Measurements from ENCODE around the gene TSPAN18.

The TSPAN18 gene

DNA sequence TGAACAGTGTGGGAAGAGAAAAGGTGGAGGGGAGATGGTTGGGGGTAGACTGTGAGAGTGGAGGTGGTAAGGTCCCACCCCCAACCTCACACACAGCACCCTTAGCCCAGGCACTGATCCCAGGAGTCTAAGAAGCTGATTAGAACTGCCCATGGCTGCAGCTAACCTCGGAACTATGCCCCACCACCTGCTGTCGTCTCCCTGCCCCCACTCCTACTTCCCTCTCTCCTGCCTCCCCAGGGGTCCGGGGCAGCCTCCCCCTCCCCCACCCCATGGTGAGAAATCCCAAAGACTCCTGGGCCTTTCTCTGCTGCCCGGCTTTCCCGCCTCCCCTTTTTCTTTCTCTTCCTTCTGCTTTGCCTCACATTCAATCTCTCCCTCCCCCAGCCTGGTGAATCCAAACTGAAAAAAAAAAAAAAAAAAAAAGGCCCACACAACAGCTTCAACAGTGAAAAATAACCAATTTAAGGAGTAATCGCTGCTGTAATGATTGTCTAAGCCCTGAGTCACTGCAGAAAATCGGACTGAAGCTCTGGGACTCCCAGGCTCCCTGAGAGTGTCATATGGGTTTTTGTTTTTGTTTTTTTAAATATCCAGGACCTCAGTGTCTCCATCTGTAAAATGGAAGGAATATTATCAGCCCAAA, 233.6 kb downstream of the TSPAN18 start:
- TF ChIP-seq, protein P1, sequence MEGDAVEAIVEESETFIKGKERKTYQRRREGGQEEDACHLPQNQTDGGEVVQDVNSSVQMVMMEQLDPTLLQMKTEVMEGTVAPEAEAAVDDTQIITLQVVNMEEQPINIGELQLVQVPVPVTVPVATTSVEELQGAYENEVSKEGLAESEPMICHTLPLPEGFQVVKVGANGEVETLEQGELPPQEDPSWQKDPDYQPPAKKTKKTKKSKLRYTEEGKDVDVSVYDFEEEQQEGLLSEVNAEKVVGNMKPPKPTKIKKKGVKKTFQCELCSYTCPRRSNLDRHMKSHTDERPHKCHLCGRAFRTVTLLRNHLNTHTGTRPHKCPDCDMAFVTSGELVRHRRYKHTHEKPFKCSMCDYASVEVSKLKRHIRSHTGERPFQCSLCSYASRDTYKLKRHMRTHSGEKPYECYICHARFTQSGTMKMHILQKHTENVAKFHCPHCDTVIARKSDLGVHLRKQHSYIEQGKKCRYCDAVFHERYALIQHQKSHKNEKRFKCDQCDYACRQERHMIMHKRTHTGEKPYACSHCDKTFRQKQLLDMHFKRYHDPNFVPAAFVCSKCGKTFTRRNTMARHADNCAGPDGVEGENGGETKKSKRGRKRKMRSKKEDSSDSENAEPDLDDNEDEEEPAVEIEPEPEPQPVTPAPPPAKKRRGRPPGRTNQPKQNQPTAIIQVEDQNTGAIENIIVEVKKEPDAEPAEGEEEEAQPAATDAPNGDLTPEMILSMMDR (IDR thresholded peaks at IDR 0.05) = no peak

DNA sequence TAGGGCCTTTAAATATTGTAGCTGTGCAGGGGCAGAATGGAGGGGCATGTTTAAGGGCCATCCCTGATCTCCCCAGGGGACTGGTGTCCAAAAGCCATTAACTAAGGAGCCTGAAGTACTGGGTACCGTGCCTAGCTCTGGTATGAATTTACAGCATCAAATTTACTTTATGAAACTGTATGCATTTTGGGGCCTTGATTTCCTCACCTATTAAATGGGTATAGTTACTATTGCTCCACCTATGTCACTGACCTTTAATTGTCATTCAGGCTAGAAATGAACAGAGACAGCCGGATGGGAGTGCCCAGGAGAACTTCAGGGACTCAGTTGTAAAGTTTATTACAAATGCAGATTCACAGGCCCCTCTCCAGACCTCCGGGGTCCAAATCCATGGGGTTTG, 235.7 kb downstream of the TSPAN18 start:
- TF ChIP-seq, protein P1 (IDR thresholded peaks at IDR 0.05) = no peak

DNA sequence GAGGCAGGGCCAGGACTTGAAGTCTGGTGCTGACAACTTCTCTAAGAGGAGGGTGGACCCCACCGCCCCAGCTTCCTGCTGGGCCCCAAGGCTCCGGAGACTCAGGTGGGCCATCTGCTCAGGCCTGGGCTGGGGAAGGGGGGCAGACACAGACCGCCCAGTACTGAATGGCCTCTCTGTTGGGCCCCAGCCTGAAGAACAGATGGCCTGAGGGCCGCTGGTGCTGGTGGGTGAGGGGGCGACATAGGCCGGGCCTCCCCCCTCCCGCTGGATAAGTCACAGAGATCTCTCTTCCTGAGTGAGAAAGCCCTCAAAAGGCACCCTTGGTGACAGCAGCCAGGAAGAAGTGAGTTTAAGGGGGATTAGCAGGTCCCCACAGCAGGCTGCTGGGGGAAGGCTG, 236.4 kb downstream of the TSPAN18 start:
- TF ChIP-seq, protein P1 (IDR thresholded peaks at IDR 0.05) = no peak

DNA sequence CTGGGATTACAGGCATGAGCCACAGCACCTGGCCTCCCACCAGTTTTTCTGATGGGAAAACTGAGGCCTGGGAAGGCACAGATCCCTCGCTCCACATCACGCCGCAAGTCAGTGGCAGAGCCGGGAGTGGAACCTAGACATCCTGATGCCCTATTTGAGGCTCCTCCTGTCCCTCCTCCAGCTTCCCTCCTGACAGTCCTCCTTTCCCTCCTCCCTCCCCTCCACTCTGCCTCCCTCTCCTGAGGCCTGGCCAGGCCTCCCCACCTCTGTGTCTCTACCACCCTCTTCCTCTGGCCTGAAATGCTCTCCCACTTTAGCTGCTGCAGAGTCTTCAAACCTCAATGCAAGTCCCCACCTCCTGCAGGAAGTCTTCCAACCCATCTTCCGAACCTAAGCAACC, 237.2 kb downstream of the TSPAN18 start:
- TF ChIP-seq, protein P1 (IDR thresholded peaks at IDR 0.05) = no peak

DNA sequence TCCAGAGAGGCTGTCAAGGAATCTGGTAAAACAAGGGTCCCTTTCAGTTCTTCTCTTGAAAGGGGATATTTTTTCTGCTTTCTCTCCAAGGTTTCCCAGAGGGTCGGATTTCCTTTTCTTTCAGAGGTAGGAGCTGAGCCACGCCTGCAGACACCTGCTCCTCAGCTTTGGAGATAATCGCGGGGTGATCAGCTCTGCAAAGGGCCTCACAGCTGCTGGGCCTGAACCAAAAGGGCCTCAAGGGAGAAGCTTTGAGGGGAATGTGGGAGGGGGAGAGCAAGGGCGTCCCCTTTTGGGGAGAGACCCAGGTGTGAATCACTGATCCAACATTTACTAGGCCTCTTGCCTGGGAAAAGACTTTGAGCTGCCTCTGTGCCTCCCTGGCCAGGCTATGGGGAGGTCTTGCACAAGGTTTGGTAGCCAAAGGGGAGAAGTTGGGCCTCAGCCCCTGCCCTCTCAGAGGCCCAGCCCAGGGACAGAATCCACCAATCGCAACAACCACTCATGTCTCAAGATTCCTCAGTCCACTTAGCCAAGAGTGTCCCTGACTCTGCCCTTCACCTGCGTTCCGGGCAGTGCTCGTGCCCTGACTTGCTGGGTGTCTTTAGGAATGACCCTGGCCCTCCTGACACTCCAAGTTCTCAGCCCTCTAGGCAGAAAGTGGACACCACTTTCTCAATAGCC, 237.9 kb downstream of the TSPAN18 start:
- TF ChIP-seq, protein P1 (IDR thresholded peaks at IDR 0.05) = no peak

DNA sequence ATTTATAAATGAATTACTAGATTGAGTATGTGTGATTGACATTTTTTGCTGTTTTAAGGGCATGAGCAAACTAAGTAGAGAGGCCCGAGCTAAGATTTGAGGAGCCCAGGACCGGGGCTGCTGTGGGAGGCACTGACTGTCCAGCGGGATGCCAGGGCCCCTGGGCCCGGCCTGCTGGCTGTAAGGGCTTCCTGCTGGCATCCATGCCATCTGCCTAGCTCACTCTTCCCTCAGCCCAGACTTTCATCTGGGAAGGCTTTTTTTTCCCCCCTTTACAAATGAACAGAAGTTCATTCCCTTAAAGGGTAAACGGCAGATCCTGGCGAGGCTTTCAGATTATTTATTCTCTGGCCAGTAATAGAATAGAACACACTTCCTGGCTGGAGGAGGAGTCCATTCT, 239.9 kb downstream of the TSPAN18 start:
- TF ChIP-seq, protein P1 (IDR thresholded peaks at IDR 0.05) = no peak

DNA sequence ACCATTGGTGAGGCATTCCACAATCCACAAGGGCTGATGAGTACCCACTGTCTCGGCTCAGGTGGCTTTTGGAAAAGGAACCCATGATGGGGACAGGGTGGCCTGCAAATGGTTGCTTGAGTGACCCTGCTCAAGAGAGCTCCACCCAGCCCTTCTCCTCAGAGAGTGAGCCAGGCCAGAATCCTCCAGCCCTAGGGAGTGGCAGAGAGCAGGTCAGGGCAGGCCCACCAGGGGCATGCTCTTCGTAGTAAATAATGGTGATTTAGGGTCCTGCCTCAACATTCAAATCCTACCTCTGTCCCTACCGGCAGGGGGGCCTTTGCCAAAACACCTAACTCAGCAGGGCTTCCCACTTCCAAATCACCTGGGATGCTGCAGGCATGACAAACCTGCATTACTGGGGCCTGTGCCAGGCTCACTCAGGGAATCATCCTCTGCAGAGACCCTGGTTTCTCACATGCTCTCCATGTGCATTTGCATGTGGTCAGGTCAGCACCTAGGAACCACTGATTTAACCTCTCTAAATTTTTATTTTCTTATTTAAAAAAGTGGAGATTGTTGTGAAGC, 241.3 kb downstream of the TSPAN18 start:
- TF ChIP-seq, protein P1 (IDR thresholded peaks at IDR 0.05) = no peak
